HCT116 (cell line): ENCODE results near the gene CCDC192. TPM values are rescaled to one million over a fixed set of nuclear protein-coding genes. Genes with fewer than 3 reads are reported as not detected.

Experiments
- ATAC-seq: fragments of 200-7000 bp; cut with Tn5 transposase; 2 replicates; pipeline ENCODE4 v1.9.1; 2020; ENCODE audit warnings: mild to moderate bottlenecking, moderate library complexity
- BruUV-seq: library from RNA; stranded (reverse); fragments of 400-500 nt; replicated peaks from 2 replicates; lab custom pipeline; 2021; lab: Mats Ljungman, UMichigan
- CTCF ChIA-PET: fragments of 300-600 bp; sonication (Branson Sonifier 250); formaldehyde crosslinking; loops from one replicate; lab custom pipeline; 2021; ENCODE audit warnings: antibody characterized with exemption; lab: Charles Lee
- POLR2A ChIA-PET: fragments of 300-600, 350-600 bp; sonication (Branson Sonifier 250); formaldehyde crosslinking; loops from one replicate; lab custom pipeline; 2021; ENCODE audit warnings: antibody characterized with exemption; lab: Charles Lee
- RAD21 ChIA-PET, 2 experiments: fragments of 300-600 bp; sonication (Branson Sonifier 250); formaldehyde crosslinking; loops; one replicate each; lab custom pipeline; 2023; ENCODE audit warnings: low total read pairs in 2 of 2; ENCODE audit not compliant: uncharacterized antibody in 2 of 2, unreplicated experiment in 2 of 2, low non-redundant PET in 1 of 2; lab: Charles Lee
- DNase-seq: peaks from one replicate; pipeline ENCODE4 v3.0.0-alpha.2; 2010; ENCODE audit warnings: low read depth, low spot score
- H2AFZ ChIP-seq: fragments of 200-600 bp; shearing (Covaris generic), sonication (generic); 2 replicates; pipeline ENCODE4 v1.6.1; 2017; ENCODE audit warnings: low read depth, mixed run types, mixed read lengths, antibody characterized with exemption, low read length; ENCODE audit not compliant: poor library complexity, severe bottlenecking
- H3K27ac ChIP-seq: 2 replicates; pipeline ENCODE4 v1.5.1; 2012; ENCODE audit warnings: low read depth, low read length
- H3K27me3 ChIP-seq: fragments of 200-600 bp; sonication (generic); 2 replicates; pipeline ENCODE4 v1.6.1; 2016; ENCODE audit warnings: mixed run types, low read length, mixed read lengths; ENCODE audit not compliant: insufficient read depth
- H3K36me3 ChIP-seq, 2 experiments: fragments of 200-500 bp in 1 of 2; fragments of 200-600 bp in 1 of 2; sonication (Bioruptor generic) in 1 of 2; sonication (generic) in 1 of 2; 2 replicates each; pipeline versions ENCODE4 v1.5.1 to v1.6.1; 2014 to 2016; ENCODE audit warnings: low read length in 2 of 2, inconsistent platforms in 1 of 2, mixed read lengths in 1 of 2, mixed run types in 1 of 2; ENCODE audit not compliant: insufficient read depth in 2 of 2, control insufficient read depth in 1 of 2
- H3K4me1 ChIP-seq, 2 experiments: fragments of 200-600 bp in 1 of 2; sonication (generic) in 1 of 2; 2 replicates each; pipeline versions ENCODE4 v1.5.1 to v1.6.1; 2012 to 2017; ENCODE audit warnings: low read length in 2 of 2, inconsistent platforms in 1 of 2, mild to moderate bottlenecking in 1 of 2, mixed read lengths in 1 of 2, mixed run types in 1 of 2, moderate library complexity in 1 of 2; ENCODE audit not compliant: insufficient read depth in 2 of 2, control insufficient read depth in 1 of 2
- H3K4me2 ChIP-seq: fragments of 200-600 bp; sonication (generic); 2 replicates; pipeline ENCODE4 v1.6.1; 2017; ENCODE audit warnings: mixed run types, low read length, mixed read lengths
- H3K4me3 ChIP-seq, 2 experiments: fragments of 200-600 bp in 1 of 2; sonication (generic) in 1 of 2; replicated peaks in 1 of 2; 2 replicates each; pipeline ENCODE4 v1.5.1; 2011 to 2016; ENCODE audit warnings: low read length in 2 of 2, control low read depth in 1 of 2, low read depth in 1 of 2, mild to moderate bottlenecking in 1 of 2, mixed read lengths in 1 of 2, mixed run types in 1 of 2
- H3K79me2 ChIP-seq: fragments of 200-600 bp; sonication (generic); 2 replicates; pipeline ENCODE4 v1.6.1; 2017; ENCODE audit warnings: mild to moderate bottlenecking, mixed run types, low read length, moderate library complexity, mixed read lengths; ENCODE audit not compliant: insufficient read depth
- H3K9ac ChIP-seq: fragments of 200-600 bp; sonication (generic); 2 replicates; pipeline ENCODE4 v1.6.1; 2016; ENCODE audit warnings: low read length, mixed read lengths
- H3K9me2 ChIP-seq: fragments of 200-600 bp; sonication (generic), shearing (Covaris generic); 2 replicates; pipeline ENCODE4 v1.6.1; 2017; ENCODE audit warnings: mixed run types, mild to moderate bottlenecking, moderate library complexity; ENCODE audit not compliant: insufficient read depth
- H3K9me3 ChIP-seq, 2 experiments: fragments of 200-500 bp in 1 of 2; fragments of 200-600 bp in 1 of 2; sonication (Bioruptor generic) in 1 of 2; sonication (generic) in 1 of 2; 2 replicates each; pipeline ENCODE4 v1.6.1; 2014 to 2017; ENCODE audit warnings: low read length in 2 of 2, mixed read lengths in 2 of 2, inconsistent platforms in 1 of 2, low read depth in 1 of 2, mild to moderate bottlenecking in 1 of 2, mixed run types in 1 of 2, moderate library complexity in 1 of 2; ENCODE audit not compliant: control insufficient read depth in 1 of 2, insufficient read depth in 1 of 2
- H4K20me1 ChIP-seq: fragments of 200-600 bp; sonication (generic), shearing (Covaris generic); 2 replicates; pipeline ENCODE4 v1.6.1; 2017; ENCODE audit warnings: mixed run types, mild to moderate bottlenecking, moderate library complexity; ENCODE audit not compliant: insufficient read depth
- ATF3 ChIP-seq: IDR thresholded peaks from 2 replicates; pipeline ENCODE4 v1.6.1; 2012
- CEBPB ChIP-seq: IDR thresholded peaks from 2 replicates; pipeline ENCODE4 v1.6.1; 2012; ENCODE audit warnings: low read depth
- CTCF ChIP-seq, 3 experiments: fragments of 200-600 bp in 1 of 3; sonication (generic) in 1 of 3; IDR thresholded peaks in 2 of 3; conservative IDR thresholded peaks in 1 of 3; 2 replicates each; pipeline ENCODE4 v1.5.1; 2012 to 2017; ENCODE audit warnings: low read depth in 2 of 3, low read length in 2 of 3, antibody characterized with exemption in 1 of 3, borderline replicate concordance in 1 of 3, control low read depth in 1 of 3, mild to moderate bottlenecking in 1 of 3, mixed read lengths in 1 of 3, mixed run types in 1 of 3, moderate library complexity in 1 of 3; ENCODE audit not compliant: insufficient read depth in 1 of 3
- EGR1 ChIP-seq: IDR thresholded peaks from 2 replicates; pipeline ENCODE4 v1.6.1; 2012; ENCODE audit warnings: low read depth
- ELF1 ChIP-seq: IDR thresholded peaks from 2 replicates; pipeline ENCODE4 v1.6.1; 2012; ENCODE audit warnings: low read depth, borderline replicate concordance
- EZH2phosphoT487 ChIP-seq: fragments of 200-600 bp; IDR thresholded peaks from 2 replicates; pipeline ENCODE4 v1.6.1; 2018; ENCODE audit warnings: antibody characterized with exemption, borderline replicate concordance
- POLR2A ChIP-seq: IDR thresholded peaks from 2 replicates; pipeline ENCODE4 v1.7.0; 2011; ENCODE audit warnings: borderline replicate concordance; ENCODE audit not compliant: insufficient read depth, insufficient read length; ENCODE audit errors: extremely low read depth
- RAD21 ChIP-seq: IDR thresholded peaks from 2 replicates; pipeline ENCODE4 v1.6.1; 2012; ENCODE audit warnings: low read depth, mild to moderate bottlenecking
- SIN3A ChIP-seq: IDR thresholded peaks from 2 replicates; pipeline ENCODE4 v1.6.1; 2012; ENCODE audit warnings: low read depth
- SP1 ChIP-seq: IDR thresholded peaks from 2 replicates; pipeline ENCODE4 v1.6.1; 2012; ENCODE audit warnings: low read depth
- SRF ChIP-seq: IDR thresholded peaks from 2 replicates; pipeline ENCODE4 v1.6.1; 2012; ENCODE audit warnings: low read depth
- TCF7L2 ChIP-seq: IDR thresholded peaks from 2 replicates; pipeline ENCODE4 v1.7.0; 2011; ENCODE audit warnings: borderline replicate concordance, inconsistent platforms; ENCODE audit not compliant: insufficient read depth, insufficient read length; ENCODE audit errors: extremely low read depth
- YY1 ChIP-seq: IDR thresholded peaks from 2 replicates; pipeline ENCODE4 v1.6.1; 2011; ENCODE audit warnings: low read length, low read depth, moderate library complexity, mild to moderate bottlenecking; ENCODE audit not compliant: insufficient replicate concordance; ENCODE audit errors: extremely low read depth
- ZBTB33 ChIP-seq: IDR thresholded peaks from 2 replicates; pipeline ENCODE4 v1.6.1; 2011; ENCODE audit warnings: mild to moderate bottlenecking, low read length, moderate library complexity; ENCODE audit not compliant: insufficient replicate concordance; ENCODE audit errors: extremely low read depth
- ZNF274 ChIP-seq: fragments of 200-500 bp; sonication (Bioruptor generic); IDR thresholded peaks from 2 replicates; pipeline ENCODE4 v1.6.1; 2014; ENCODE audit warnings: mild to moderate bottlenecking, low read depth, low read length, inconsistent platforms
- intact Hi-C: fragments of 100-400 bp; cut with micrococcal nuclease; formaldehyde crosslinking; loops from 2 replicates; pipeline ENCODE4 v1.10.0; 2022
- total RNA-seq: library from RNA; stranded (reverse); gene quantifications from one replicate; pipeline ENCODE4 v1.2.1, GENCODE V29; 2021; ENCODE audit not compliant: unreplicated experiment

The CCDC192 gene
- total RNA-seq, 1 experiment from 2014 or later = not detected

- Histone ChIP-seq H3K9me3 (no peaks in the 10 kb centered on the region), H3K27ac (no peak overlapping the region), H3K4me3 (no peak overlapping the region), H3K27me3 (no peaks in the 10 kb centered on the region), H4K20me1 (no peaks in the 10 kb centered on the region), H3K79me2 (no peaks in the 10 kb centered on the region), H3K4me1 (peaks cover 12 to 22% of the 10 kb centered on the region in 2 experiments; a peak in 3 of 4 replicates), H3K9ac (no peak overlapping the region), H3K4me2 (no peak overlapping the region), H2AFZ (no peak overlapping the region), H3K36me3 (no peaks in the 10 kb centered on the region), H3K9me2 (no peaks in the 10 kb centered on the region)
- TF ChIP-seq RAD21 (no peak), SRF (no peak), EZH2phosphoT487 (no peak), POLR2A (no peak), SP1 (no peak), EGR1 (no peak), YY1 (no peak), ZBTB33 (no peak), CTCF (IDR thresholded peaks at IDR 0.05 in 2 of 3, conservative IDR thresholded peaks at IDR 0.05 in 1 of 3; ENCODE audit: borderline replicate concordance in 1 of 3, insufficient read depth in 1 of 3, low read depth in 2 of 3, low read length in 2 of 3) (no peak), ELF1 (no peak), ATF3 (no peak), SIN3A (no peak), CEBPB (no peak), TCF7L2 (no peak), ZNF274 (no peak)
- no peak for ATAC-seq
- ChIA-PET RAD21 (no interaction called here), CTCF (no interaction called here), POLR2A (no interaction called here)
- DNase-seq = no peak
- intact Hi-C loops = no loop called here
- no TSS peak for BruUV-seq
Measured at GRCh38 chr5:127809533-127809932, 106.3 kb downstream of the CCDC192 start.
